Right lobe of liver (tissue), 6 donors: ENCODE results near the gene DLG4. TPM values are rescaled to one million over a fixed set of nuclear protein-coding genes. Genes with fewer than 3 reads are reported as not detected.
A peak's percentile ranks its signal among the peaks of the same experiment; 100 is the strongest.

ENCODE experiments used
- ATAC-seq, 4 donors: fragments of 200-7000 bp; cut with Tn5 transposase; one replicate each; pipeline ENCODE4 v1.9.1; 2020; ENCODE audit warnings: mild to moderate bottlenecking in 4 of 4, moderate library complexity in 4 of 4
- DNase-seq, 3 donors: peaks; one replicate each; pipeline ENCODE4 v3.0.0-alpha.2; 2020
- H3K27ac ChIP-seq, 3 donors: fragments of 200-600 bp; one replicate each; pipeline ENCODE4 v1.8.0; 2022
- H3K27me3 ChIP-seq, 2 donors: fragments of 200-600 bp; one replicate each; pipeline ENCODE4 v1.8.0; 2022
- H3K36me3 ChIP-seq, 4 donors: fragments of 200-600 bp; sonication (generic) in 1 of 4; one replicate each; pipeline versions ENCODE4 v1.5.1 to v1.8.0; 2017 to 2022; ENCODE audit warnings: control low read depth in 1 of 4
- H3K4me1 ChIP-seq, 4 donors: fragments of 200-600 bp; sonication (generic) in 1 of 4; one replicate each; pipeline versions ENCODE4 v1.5.1 to v1.8.0; 2017 to 2022; ENCODE audit warnings: control low read depth in 1 of 4
- H3K4me3 ChIP-seq, 3 donors: fragments of 200-600 bp; one replicate each; pipeline ENCODE4 v1.8.0; 2022
- H3K9me3 ChIP-seq, 4 donors: fragments of 200-600 bp; sonication (generic) in 1 of 4; one replicate each; pipeline versions ENCODE4 v1.5.1 to v1.8.0; 2017 to 2022; ENCODE audit warnings: control low read depth in 1 of 4
- CTCF ChIP-seq, 4 donors: fragments of 200-600 bp in 3 of 4; fragments of 450-650 bp in 1 of 4; IDR thresholded peaks; one replicate each; pipeline versions ENCODE4 v1.5.1 to v1.8.0; 2016 to 2022; ENCODE audit warnings: antibody characterized with exemption in 4 of 4, mild to moderate bottlenecking in 2 of 4
- POLR2A ChIP-seq: fragments of 450-650 bp; IDR thresholded peaks from one replicate; pipeline ENCODE4 v1.6.1; 2017; ENCODE audit warnings: antibody characterized with exemption, mild to moderate bottlenecking
- WGBS: methylation state at CpG from one replicate; pipeline ENCODE4 v1.1.6; 2018; ENCODE audit warnings: low coverage, low lambda C conversion rate; ENCODE audit not compliant: insufficient coverage; ENCODE audit errors: missing lambda C conversion rate; 5-methylcytosine and 5-hydroxymethylcytosine counted together
- intact Hi-C, 2 donors: fragments of 100-400 bp; cut with DNase I; formaldehyde crosslinking; loops; one replicate each; pipeline versions ENCODE4 v1.11.2 to v1.14.1; 2022
- total RNA-seq, 6 experiments: library from RNA; depleted of rRNA in 2 of 6; stranded (reverse); fragments of >200 nt in 2 of 6; fragmentation: NEBNext Ultra II Directional in 3 of 6; extraction: Animal tissue kit (Norgen Biotek cat#: 25700) in 3 of 6; gene quantifications; one replicate each; pipeline versions ENCODE4 v1.1.0 to v1.2.4, GENCODE V29; 2016 to 2023
- donor health status: DM: no; HTN: yes; CAD: no.
- donor health status: DM: no; HTN: no; CAD: no.
- donor health status: DM: no; HTN: no; CAD: no.
- donor health status: DM: no; HTN: yes; CAD: no.
- donor health status: DM: no; HTN: yes; CAD: no.

Gene DLG4
- total RNA-seq, 6 experiments from 2014 or later: 3.0 to 6.4 (median 4.1) TPM

- WGBS: 100% methylated on average over 1 of the region's 15 CpGs
- Histone ChIP-seq H3K9me3 (no peaks in the 10 kb centered on the region), H3K27me3 (no peaks in the 10 kb centered on the region), H3K36me3 (peaks cover 0 to 5% (median 0%) of the 10 kb centered on the region in 4 donors), H3K27ac (no peak overlapping the region), H3K4me3 (no peak overlapping the region), H3K4me1 (peaks cover 0 to 5% (median 0%) of the 10 kb centered on the region in 4 donors)
- DNase-seq (peak in 1 of 3 donors; percentile 45), ATAC-seq (peak in 1 of 4 donors; percentile 3)
- intact Hi-C loops: no loop called here
- TF ChIP-seq CTCF (IDR thresholded peaks at IDR 0.05): no peak
- TF ChIP-seq POLR2A: no peak
Observed at GRCh38 chr17:7204336-7204735, 15.3 kb downstream of the DLG4 start.

GRCh38 chr17:7203391-7203790, 16.2 kb downstream of the DLG4 start:
- Histone ChIP-seq H3K27ac (no peak overlapping the region), H3K9me3 (no peaks in the 10 kb centered on the region), H3K4me3 (no peak overlapping the region), H3K27me3 (no peaks in the 10 kb centered on the region), H3K36me3 (peaks cover 0 to 5% (median 0%) of the 10 kb centered on the region in 4 donors), H3K4me1 (peaks cover 0 to 5% (median 0%) of the 10 kb centered on the region in 4 donors)
- no peak for DNase-seq
- TF ChIP-seq POLR2A (no peak), CTCF (IDR thresholded peaks at IDR 0.05) (no peak)
- intact Hi-C loops: no loop called here
- ATAC-seq: no peak
- WGBS: 100% methylated on average over 3 of the region's 16 CpGs

GRCh38 chr17:7196651-7197401, 22.8 kb downstream of the DLG4 start:
- Histone ChIP-seq H3K27me3 (no peaks in the 10 kb centered on the region), H3K27ac (no peak overlapping the region), H3K36me3 (no peaks in the 10 kb centered on the region), H3K4me1 (no peaks in the 10 kb centered on the region), H3K9me3 (no peaks in the 10 kb centered on the region), H3K4me3 (no peak overlapping the region)
- intact Hi-C loops: no loop called here
- TF ChIP-seq POLR2A: no peak
- no peak for TF ChIP-seq CTCF (IDR thresholded peaks at IDR 0.05)
- WGBS: 89% methylated on average over 6 of the region's 22 CpGs
- ATAC-seq (no peak), DNase-seq (peak in 2 of 3 donors; percentile 40 to 43)

GRCh38 chr17:7195971-7196370, 23.7 kb downstream of the DLG4 start:
- intact Hi-C loops: no loop called here
- Histone ChIP-seq H3K27ac (no peak overlapping the region), H3K9me3 (no peaks in the 10 kb centered on the region), H3K4me1 (no peaks in the 10 kb centered on the region), H3K36me3 (no peaks in the 10 kb centered on the region), H3K27me3 (no peaks in the 10 kb centered on the region), H3K4me3 (no peak overlapping the region)
- no peak for TF ChIP-seq POLR2A
- no peak for TF ChIP-seq CTCF (IDR thresholded peaks at IDR 0.05)
- ATAC-seq (no peak), DNase-seq (peak in 1 of 3 donors; percentile 17)
- WGBS: 60% methylated on average over 1 of the region's 12 CpGs
